Mucosa of rectum (tissue), 2 donors: ENCODE measurements around the gene PARP12.

Source experiments
- H3K27ac ChIP-seq, 2 donors: one replicate each; pipeline ENCODE4 v1.7.0; 2013; ENCODE audit warnings: inconsistent platforms in 2 of 2, low read depth in 2 of 2, low read length in 2 of 2
- H3K27me3 ChIP-seq, 2 donors: one replicate each; pipeline ENCODE4 v1.7.0; 2013; ENCODE audit warnings: low read length in 2 of 2; ENCODE audit not compliant: control insufficient read depth in 2 of 2, insufficient read depth in 2 of 2
- H3K36me3 ChIP-seq, 2 donors: one replicate each; pipeline ENCODE4 v1.7.0; 2013; ENCODE audit warnings: low read length in 2 of 2; ENCODE audit not compliant: control insufficient read depth in 2 of 2, insufficient read depth in 2 of 2
- H3K4me1 ChIP-seq, 2 donors: one replicate each; pipeline ENCODE4 v1.7.0; 2013; ENCODE audit warnings: low read length in 2 of 2, mild to moderate bottlenecking in 1 of 2; ENCODE audit not compliant: control insufficient read depth in 2 of 2, insufficient read depth in 2 of 2
- H3K4me3 ChIP-seq, 2 donors: one replicate each; pipeline ENCODE4 v1.7.0; 2013; ENCODE audit warnings: low read length in 2 of 2
- H3K9ac ChIP-seq, 2 donors: one replicate each; pipeline ENCODE4 v1.7.0; 2013; ENCODE audit warnings: low read length in 2 of 2, low read depth in 1 of 2, mild to moderate bottlenecking in 1 of 2
- H3K9me3 ChIP-seq, 2 donors: one replicate each; pipeline ENCODE4 v1.7.0; 2013; ENCODE audit warnings: low read length in 2 of 2; ENCODE audit not compliant: control insufficient read depth in 2 of 2
- donor health status: healthy.
- donor health status: Normal muscosa, but diverticular disease.

The PARP12 gene

GRCh38 chr7:140060243-140060630 is 2.5 kb downstream of the PARP12 start:
- peak overlapping the region in 1 of 2 donors; percentile 38 for H3K9ac ChIP-seq
- peaks cover 27 to 37% of the 10 kb centered on the region in 2 donors for H3K4me1 ChIP-seq
- peaks cover 4 to 20% of the 10 kb centered on the region in 2 donors for H3K36me3 ChIP-seq
- peak overlapping the region; percentile 75 to 82 for H3K27ac ChIP-seq
- peak overlapping the region; percentile 38 to 85 for H3K4me3 ChIP-seq
- H3K9me3 ChIP-seq = no peaks in the 10 kb centered on the region
- no peaks in the 10 kb centered on the region for H3K27me3 ChIP-seq

GRCh38 chr7:140059273-140060242 is 3.2 kb downstream of the PARP12 start:
- Histone ChIP-seq H3K4me3 (peak overlapping the region; percentile 38 to 85), H3K4me1 (peaks cover 28 to 37% of the 10 kb centered on the region in 2 donors), H3K9me3 (no peaks in the 10 kb centered on the region), H3K27ac (peak overlapping the region; percentile 75 to 82), H3K27me3 (no peaks in the 10 kb centered on the region), H3K9ac (peak overlapping the region; percentile 9 to 38), H3K36me3 (peaks cover 4 to 23% of the 10 kb centered on the region in 2 donors)

GRCh38 chr7:140058517-140058916 is 4.2 kb downstream of the PARP12 start:
- Histone ChIP-seq H3K9me3 (no peaks in the 10 kb centered on the region), H3K9ac (no peak overlapping the region), H3K27me3 (no peaks in the 10 kb centered on the region), H3K27ac (no peak overlapping the region), H3K36me3 (peaks cover 4 to 23% of the 10 kb centered on the region in 2 donors), H3K4me3 (no peak overlapping the region), H3K4me1 (peaks cover 30 to 37% of the 10 kb centered on the region in 2 donors)

- peaks cover 7 to 23% of the 10 kb centered on the region in 2 donors for H3K36me3 ChIP-seq
- H3K27me3 ChIP-seq = no peaks in the 10 kb centered on the region
- H3K9ac ChIP-seq = no peak overlapping the region
- H3K27ac ChIP-seq = no peak overlapping the region
- H3K4me3 ChIP-seq = no peak overlapping the region
- H3K4me1 ChIP-seq = peaks cover 25 to 34% of the 10 kb centered on the region in 2 donors
- no peaks in the 10 kb centered on the region for H3K9me3 ChIP-seq
Measured at GRCh38 chr7:140057143-140057535, 5.6 kb downstream of the PARP12 start.

GRCh38 chr7:140056431-140057142 is 6.2 kb downstream of the PARP12 start:
- Histone ChIP-seq H3K27me3 (no peaks in the 10 kb centered on the region), H3K27ac (no peak overlapping the region), H3K9ac (no peak overlapping the region), H3K4me3 (no peak overlapping the region), H3K4me1 (peaks cover 24 to 33% of the 10 kb centered on the region in 2 donors), H3K9me3 (no peaks in the 10 kb centered on the region), H3K36me3 (peaks cover 7 to 27% of the 10 kb centered on the region in 2 donors)

- Histone ChIP-seq H3K4me3 (no peak overlapping the region), H3K36me3 (peaks cover 7 to 27% of the 10 kb centered on the region in 2 donors), H3K27me3 (no peaks in the 10 kb centered on the region), H3K9me3 (no peaks in the 10 kb centered on the region), H3K27ac (no peak overlapping the region), H3K4me1 (peaks cover 18 to 25% of the 10 kb centered on the region in 2 donors), H3K9ac (no peak overlapping the region)
Measured at GRCh38 chr7:140055833-140056232, 6.9 kb downstream of the PARP12 start.

- H3K4me1 ChIP-seq = peaks cover 16 to 23% of the 10 kb centered on the region in 2 donors
- H3K9me3 ChIP-seq = no peaks in the 10 kb centered on the region
- no peak overlapping the region for H3K9ac ChIP-seq
- H3K27me3 ChIP-seq = no peaks in the 10 kb centered on the region
- H3K36me3 ChIP-seq = peaks cover 7 to 27% of the 10 kb centered on the region in 2 donors
- no peak overlapping the region for H3K27ac ChIP-seq
- no peak overlapping the region for H3K4me3 ChIP-seq
Measured at GRCh38 chr7:140054751-140055150, 8.0 kb downstream of the PARP12 start.

- Histone ChIP-seq H3K9ac (no peak overlapping the region), H3K9me3 (no peaks in the 10 kb centered on the region), H3K4me3 (no peak overlapping the region), H3K36me3 (peaks cover 7 to 27% of the 10 kb centered on the region in 2 donors), H3K27ac (no peak overlapping the region), H3K27me3 (no peaks in the 10 kb centered on the region), H3K4me1 (peaks cover 14 to 20% of the 10 kb centered on the region in 2 donors)
Measured at GRCh38 chr7:140053812-140054539, 8.8 kb downstream of the PARP12 start.

GRCh38 chr7:140051820-140052219 is 10.9 kb downstream of the PARP12 start:
- Histone ChIP-seq H3K36me3 (peaks cover 3 to 23% of the 10 kb centered on the region in 2 donors), H3K4me1 (peaks cover 22 to 23% of the 10 kb centered on the region in 2 donors), H3K4me3 (no peak overlapping the region), H3K27ac (no peak overlapping the region), H3K9ac (no peak overlapping the region), H3K27me3 (no peaks in the 10 kb centered on the region), H3K9me3 (no peaks in the 10 kb centered on the region)
